ENCODE results near the gene CYFIP2. TPM values are rescaled to one million over a fixed set of nuclear protein-coding genes. Genes with fewer than 3 reads are reported as not detected.

The CYFIP2 gene
- total RNA-seq, 1 donor from 2014 or later: 96.8 TPM

DNA sequence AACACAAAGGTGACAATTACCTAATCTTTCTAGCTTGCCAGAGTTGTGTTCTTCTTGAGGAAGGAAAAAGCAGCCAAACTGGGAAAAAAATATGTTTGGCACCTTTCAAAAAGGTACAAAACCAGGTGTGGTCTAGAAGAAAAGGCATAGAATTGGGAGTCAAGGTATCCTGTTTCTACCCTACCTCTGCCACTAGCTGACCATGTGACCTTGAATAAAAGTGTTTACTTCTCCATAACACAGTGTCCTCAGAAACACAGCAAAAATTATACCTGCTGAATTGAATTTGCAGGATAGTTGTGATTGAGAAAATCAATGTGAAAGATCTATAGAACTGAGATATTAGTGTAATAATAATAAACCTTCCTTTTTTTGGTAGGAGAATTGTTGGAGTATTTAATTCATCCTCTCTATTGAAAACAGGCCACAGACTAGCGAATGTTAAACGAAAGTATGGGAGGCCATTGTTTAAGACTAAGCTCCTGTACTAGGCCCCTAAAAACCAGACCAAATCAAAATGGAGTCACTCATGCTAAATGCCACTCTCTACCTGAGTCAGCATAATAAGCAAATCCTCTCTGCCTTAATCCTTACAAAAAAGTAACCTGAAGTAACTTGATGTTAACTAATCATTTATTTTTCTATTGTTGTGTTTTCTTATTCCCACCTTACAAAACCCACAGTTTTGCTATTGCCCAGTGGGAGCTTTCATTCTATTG, 12.6 kb downstream of the CYFIP2 start:
- H3K79me2 ChIP-seq (ENCODE audit: insufficient read depth, low read length): no peaks in the 10 kb centered on the region
- FAIRE-seq (peak; percentile 32), DNase-seq (ENCODE audit: low read depth) (no peak)
- Mint-ChIP-seq H3K36me3 (ENCODE audit: low read depth, unreplicated experiment) (no peaks in the 10 kb centered on the region), H3K4me1 (ENCODE audit: low read depth, unreplicated experiment) (peaks cover 7% of the 10 kb centered on the region), H3K9me3 (ENCODE audit: unreplicated experiment) (peaks cover 7% of the 10 kb centered on the region), H3K27ac (ENCODE audit: unreplicated experiment) (no peak overlapping the region), H3K4me3 (ENCODE audit: unreplicated experiment) (no peak overlapping the region), H3K27me3 (ENCODE audit: low read depth, unreplicated experiment) (no peaks in the 10 kb centered on the region)
- TF ChIP-seq EZH2 (IDR thresholded peaks at IDR 0.05; ENCODE audit: insufficient read depth, low read length) (no peak), CTCF (IDR thresholded peaks at IDR 0.05; ENCODE audit: insufficient read depth, low read depth, low read length) (no peak)
- H4K20me1 ChIP-seq (ENCODE audit: insufficient read depth, low read length): peaks cover 3% of the 10 kb centered on the region
- no peak overlapping the region for H3K4me2 ChIP-seq (ENCODE audit: low read length)
- H3K27me3 ChIP-seq (ENCODE audit: insufficient read depth, low read length): no peaks in the 10 kb centered on the region
- no peak overlapping the region for H2AFZ ChIP-seq (ENCODE audit: low read depth, low read length)
- H3K36me3 ChIP-seq (ENCODE audit: insufficient read depth, low read length): no peaks in the 10 kb centered on the region
- no peak overlapping the region for H3K27ac ChIP-seq (ENCODE audit: low read depth, low read length)
- H3K4me3 ChIP-seq (ENCODE audit: insufficient read depth, low read depth, low read length): no peak overlapping the region
- H3K9ac ChIP-seq (ENCODE audit: low read length): no peak overlapping the region
- H3K4me1 ChIP-seq (ENCODE audit: insufficient read depth, low read length): peaks cover 4% of the 10 kb centered on the region
- no peaks in the 10 kb centered on the region for H3K9me3 ChIP-seq (ENCODE audit: insufficient read depth, low read depth, low read length)

- H3K36me3 ChIP-seq (ENCODE audit: insufficient read depth, low read length): no peaks in the 10 kb centered on the region
- Mint-ChIP-seq H3K9me3 (ENCODE audit: unreplicated experiment) (peaks cover 7% of the 10 kb centered on the region), H3K27me3 (ENCODE audit: low read depth, unreplicated experiment) (no peaks in the 10 kb centered on the region), H3K27ac (ENCODE audit: unreplicated experiment) (no peak overlapping the region), H3K36me3 (ENCODE audit: low read depth, unreplicated experiment) (no peaks in the 10 kb centered on the region), H3K4me3 (ENCODE audit: unreplicated experiment) (no peak overlapping the region), H3K4me1 (ENCODE audit: low read depth, unreplicated experiment) (peaks cover 7% of the 10 kb centered on the region)
- no peak overlapping the region for H3K27ac ChIP-seq (ENCODE audit: low read depth, low read length)
- H3K27me3 ChIP-seq (ENCODE audit: insufficient read depth, low read length): no peaks in the 10 kb centered on the region
- H3K9ac ChIP-seq (ENCODE audit: low read length): no peak overlapping the region
- H2AFZ ChIP-seq (ENCODE audit: low read depth, low read length): no peak overlapping the region
- H3K4me2 ChIP-seq (ENCODE audit: low read length): no peak overlapping the region
- H3K79me2 ChIP-seq (ENCODE audit: insufficient read depth, low read length): no peaks in the 10 kb centered on the region
- peaks cover 4% of the 10 kb centered on the region for H3K4me1 ChIP-seq (ENCODE audit: insufficient read depth, low read length)
- no peak overlapping the region for H3K4me3 ChIP-seq (ENCODE audit: insufficient read depth, low read depth, low read length)
- FAIRE-seq: no peak
- H3K9me3 ChIP-seq (ENCODE audit: insufficient read depth, low read depth, low read length): no peaks in the 10 kb centered on the region
- no peak for DNase-seq (ENCODE audit: low read depth)
- no peak for TF ChIP-seq CTCF (IDR thresholded peaks at IDR 0.05; ENCODE audit: insufficient read depth, low read depth, low read length)
- no peak for TF ChIP-seq EZH2 (IDR thresholded peaks at IDR 0.05; ENCODE audit: insufficient read depth, low read length)
- H4K20me1 ChIP-seq (ENCODE audit: insufficient read depth, low read length): peaks cover 3% of the 10 kb centered on the region
These were observed 13.8 kb downstream of the CYFIP2 start for GRCh38 chr5:157279605-157280239.

GRCh38 chr5:157280927-157281326, 15.0 kb downstream of the CYFIP2 start:
- Histone ChIP-seq H4K20me1 (ENCODE audit: insufficient read depth, low read length) (peaks cover 3% of the 10 kb centered on the region), H3K4me1 (ENCODE audit: insufficient read depth, low read length) (peaks cover 4% of the 10 kb centered on the region), H3K9me3 (ENCODE audit: insufficient read depth, low read depth, low read length) (no peaks in the 10 kb centered on the region), H3K36me3 (ENCODE audit: insufficient read depth, low read length) (no peaks in the 10 kb centered on the region), H3K79me2 (ENCODE audit: insufficient read depth, low read length) (no peaks in the 10 kb centered on the region), H3K4me2 (ENCODE audit: low read length) (peak overlapping the region; percentile 56), H3K27me3 (ENCODE audit: insufficient read depth, low read length) (no peaks in the 10 kb centered on the region), H3K27ac (ENCODE audit: low read depth, low read length) (no peak overlapping the region), H3K9ac (ENCODE audit: low read length) (no peak overlapping the region), H2AFZ (ENCODE audit: low read depth, low read length) (no peak overlapping the region), H3K4me3 (ENCODE audit: insufficient read depth, low read depth, low read length) (no peak overlapping the region)
- no peak for TF ChIP-seq CTCF (IDR thresholded peaks at IDR 0.05; ENCODE audit: insufficient read depth, low read depth, low read length)
- TF ChIP-seq EZH2 (IDR thresholded peaks at IDR 0.05; ENCODE audit: insufficient read depth, low read length): no peak
- H3K36me3 Mint-ChIP-seq (ENCODE audit: low read depth, unreplicated experiment): no peaks in the 10 kb centered on the region
- DNase-seq (ENCODE audit: low read depth) (peak; percentile 54), FAIRE-seq (peak; percentile 45)
- no peak overlapping the region for H3K4me3 Mint-ChIP-seq (ENCODE audit: unreplicated experiment)
- peaks cover 7% of the 10 kb centered on the region for H3K9me3 Mint-ChIP-seq (ENCODE audit: unreplicated experiment)
- H3K27me3 Mint-ChIP-seq (ENCODE audit: low read depth, unreplicated experiment): no peaks in the 10 kb centered on the region
- peaks cover 7% of the 10 kb centered on the region for H3K4me1 Mint-ChIP-seq (ENCODE audit: low read depth, unreplicated experiment)
- H3K27ac Mint-ChIP-seq (ENCODE audit: unreplicated experiment): peak overlapping the region; percentile 50
